NCI-H1694 (cell line): ENCODE results near the gene DNAJB12.
"Not testable (repeated sequence)": the region's sequence is repeated elsewhere in the genome, so short reads cannot be mapped to it uniquely, and the experiment has no call there.

ENCODE experiments used
- DNase-seq: peaks from one replicate; lab custom pipeline; 2025; lab: John Stamatoyannopoulos, UW

The DNAJB12 gene

DNA sequence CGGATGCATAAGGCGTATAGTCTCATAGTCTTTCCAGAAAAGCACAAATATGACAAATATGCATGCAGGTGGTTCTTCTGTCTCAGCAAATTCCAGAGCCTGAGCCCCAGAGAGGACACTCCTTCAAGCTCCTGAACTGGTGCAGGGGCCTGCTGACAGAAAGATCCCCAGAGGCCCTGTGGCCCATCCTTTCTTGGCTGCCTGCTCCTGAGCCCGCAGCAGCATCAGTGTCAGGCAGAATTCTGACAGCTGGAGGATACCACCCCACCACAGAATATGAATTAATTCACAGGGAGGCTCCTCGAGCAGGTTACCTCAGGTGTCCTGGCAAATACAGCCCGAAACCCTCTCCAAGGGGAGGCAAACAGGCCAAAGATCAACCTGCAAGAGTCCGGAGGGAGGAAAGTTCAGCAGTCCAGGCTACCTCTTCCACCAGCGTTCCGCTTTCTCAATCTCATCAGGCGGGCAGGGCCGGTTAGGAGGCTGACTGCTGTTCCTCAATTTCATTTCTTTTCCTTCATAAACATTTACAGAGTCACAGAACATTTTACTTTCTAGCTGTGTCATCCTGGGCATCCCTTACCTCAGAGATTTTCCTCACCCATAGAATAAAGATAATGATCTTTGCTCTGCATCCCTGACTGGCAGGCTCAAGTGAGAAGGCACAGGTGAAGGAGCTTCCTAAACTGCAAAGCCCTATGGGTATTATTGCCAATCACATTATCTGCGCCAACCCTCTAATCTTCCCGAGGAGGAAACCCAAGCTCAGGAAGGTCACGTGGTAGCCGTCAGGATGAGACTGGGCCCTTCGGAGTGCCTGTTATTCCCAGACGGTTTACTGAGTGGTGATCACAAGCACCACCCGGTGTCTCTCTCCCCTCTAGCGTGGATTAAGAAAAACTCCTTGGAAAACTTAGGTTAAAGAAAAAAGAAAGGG, 1.4 kb downstream of the DNAJB12 start:
- no peak for DNase-seq

DNA sequence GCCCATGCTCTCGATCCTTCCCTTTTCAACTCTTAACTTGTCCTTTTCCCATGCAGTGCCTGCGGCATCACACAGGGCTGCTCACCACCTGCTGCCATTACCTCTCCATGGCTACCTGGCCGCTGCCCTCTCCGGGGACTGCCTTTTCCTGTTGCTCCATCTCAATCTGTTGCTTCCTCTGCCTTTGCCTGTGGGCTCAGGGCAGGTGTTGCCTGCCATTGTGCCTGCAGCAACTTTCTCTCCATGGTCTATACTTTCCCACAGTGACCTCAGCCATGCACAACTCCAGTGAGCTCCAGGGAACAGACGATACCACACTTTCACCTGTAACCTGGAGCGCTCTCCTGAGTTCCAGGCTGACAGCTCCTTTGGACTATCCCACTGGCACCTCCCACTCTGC, 3.2 kb downstream of the DNAJB12 start:
- no peak for DNase-seq

DNA sequence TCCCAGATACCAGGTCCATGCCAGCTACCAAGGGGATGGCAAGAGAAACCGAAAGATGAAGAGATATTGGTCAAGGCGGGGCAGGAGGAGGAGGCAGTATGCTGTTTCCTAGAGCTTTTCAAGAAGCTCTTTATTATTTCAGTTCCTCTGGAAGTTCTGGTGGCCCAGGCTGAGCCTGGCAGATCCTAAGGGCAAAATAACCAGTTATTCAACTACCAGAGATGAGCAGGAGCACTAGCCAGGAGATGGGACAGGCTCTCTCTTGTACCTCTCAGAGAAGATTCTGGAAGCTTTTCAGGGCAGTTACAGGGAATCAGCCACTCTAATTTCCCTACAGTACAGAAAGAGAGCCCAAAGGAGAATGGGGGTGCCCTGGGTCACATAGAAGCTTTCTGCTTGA, 5.3 kb downstream of the DNAJB12 start:
- no peak for DNase-seq

- DNase-seq: no peak
These were observed 6.4 kb downstream of the DNAJB12 start for GRCh38 chr10:72348282-72348681.

GRCh38 chr10:72346117-72346516, 8.6 kb downstream of the DNAJB12 start:
- DNase-seq: not testable (repeated sequence)

DNA sequence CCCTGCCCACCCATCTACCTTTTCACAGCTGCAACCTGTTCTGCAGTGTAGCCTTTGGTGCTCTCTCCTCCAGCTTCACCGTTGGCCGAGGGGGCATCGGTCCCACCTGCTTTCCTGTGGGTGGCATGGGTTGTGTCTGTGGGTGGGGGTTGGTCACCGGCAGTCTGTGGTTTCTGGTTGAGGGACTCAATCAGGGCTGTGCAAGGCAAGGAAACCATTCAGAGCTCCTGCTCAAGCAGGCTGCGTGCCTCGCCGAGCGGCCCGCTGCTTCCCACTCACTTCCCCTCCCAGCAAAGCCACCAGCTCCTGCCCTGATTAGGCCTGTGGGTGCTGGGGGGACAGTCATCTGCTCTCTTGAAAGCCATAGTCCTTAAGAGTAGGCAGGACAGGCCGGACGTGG, 9.8 kb downstream of the DNAJB12 start:
- no peak for DNase-seq

DNA sequence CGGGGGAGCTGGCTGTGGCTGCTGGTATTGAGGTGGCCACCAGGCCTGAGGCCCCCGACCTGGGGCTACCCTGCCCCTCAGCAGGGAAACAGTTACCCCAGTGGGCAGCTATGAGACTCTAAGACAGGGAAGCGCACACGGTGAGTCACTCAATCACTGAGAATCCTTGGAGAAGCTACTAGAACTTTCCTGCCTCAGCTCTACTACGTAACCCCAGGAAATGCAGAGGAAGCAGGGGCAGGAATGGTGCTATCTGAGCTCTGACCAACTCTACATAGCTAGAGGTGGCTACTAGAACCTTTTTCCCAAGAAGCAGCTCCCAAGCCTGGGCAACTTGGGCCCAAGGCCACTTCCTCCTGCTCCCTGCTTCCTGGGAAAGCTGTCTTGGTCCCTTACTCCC, 11.8 kb downstream of the DNAJB12 start:
- no peak for DNase-seq

DNA sequence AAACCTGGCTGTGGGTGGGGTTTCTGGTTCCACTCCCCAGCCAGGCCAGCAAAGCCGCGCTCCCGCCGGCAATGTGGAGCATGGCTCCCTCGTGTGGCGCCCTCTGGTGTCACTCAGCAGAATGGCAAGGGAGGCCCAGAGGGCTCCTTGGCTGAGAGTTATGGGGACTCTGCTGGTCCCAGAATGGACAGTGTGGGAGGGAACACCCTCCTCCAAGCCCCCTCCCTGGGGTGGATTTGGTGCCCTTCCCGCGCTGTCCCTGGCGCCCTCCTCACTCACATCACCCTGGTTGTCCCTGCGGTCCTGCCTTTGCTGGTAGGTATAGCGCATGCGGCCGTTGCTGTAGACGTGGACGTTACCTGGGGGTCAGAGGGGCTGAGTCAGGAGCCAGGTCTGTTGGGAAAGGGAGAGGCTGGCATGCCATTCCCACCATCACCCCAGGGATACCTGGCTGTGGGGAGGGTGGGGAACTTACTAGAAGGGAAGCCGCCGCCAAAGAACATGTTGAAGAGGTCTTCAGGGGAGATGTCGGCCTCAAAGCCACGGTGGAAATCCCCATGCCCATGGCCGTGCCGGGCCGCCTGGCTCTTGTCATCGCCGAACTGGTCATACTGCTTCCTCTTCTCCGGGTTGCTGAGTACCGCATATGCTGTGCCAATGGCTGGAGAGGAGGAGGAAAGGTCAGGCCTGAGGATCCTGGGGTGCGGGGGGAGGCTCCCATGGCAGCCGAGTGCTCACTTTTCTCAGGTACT, 14.0 kb downstream of the DNAJB12 start:
- DNase-seq: peak; percentile 31

DNA sequence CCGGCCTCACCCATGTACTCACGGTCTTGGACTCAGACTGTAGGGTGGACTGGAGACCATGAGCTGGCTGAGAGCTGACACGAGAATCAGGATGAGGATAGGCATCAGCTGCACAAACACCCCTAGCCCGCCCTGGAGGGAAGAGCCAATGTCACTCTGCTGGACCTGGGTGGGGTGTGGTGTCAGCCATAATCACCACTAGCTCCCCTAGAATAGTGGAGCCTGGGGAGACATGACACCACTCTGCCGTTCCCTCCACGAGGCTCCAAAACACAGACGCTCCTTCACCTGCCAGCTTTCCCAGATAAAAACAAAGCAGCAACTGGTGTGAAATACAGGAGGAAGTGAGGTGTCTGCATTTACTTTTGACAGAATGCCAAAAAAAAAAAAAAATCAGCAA, 16.5 kb downstream of the DNAJB12 start:
- DNase-seq: no peak

DNA sequence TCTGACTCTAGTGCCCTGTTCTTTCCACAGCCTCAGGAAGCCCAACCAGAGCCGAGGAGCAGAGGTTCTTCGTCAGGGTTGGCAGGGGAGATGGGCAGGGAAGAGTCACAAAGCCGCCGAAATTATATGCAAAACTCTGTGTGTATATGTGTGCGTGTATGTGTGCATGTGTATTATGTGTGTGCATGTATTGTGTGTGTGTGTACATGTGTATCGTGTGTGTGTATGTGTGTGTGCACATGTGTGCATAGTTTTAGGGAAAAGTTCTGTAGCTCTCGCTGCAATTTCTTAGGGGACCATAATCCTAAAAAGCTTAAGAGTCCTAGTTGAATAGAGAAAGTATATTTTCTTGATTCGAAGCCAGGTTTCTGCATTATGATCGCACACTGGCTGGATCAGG, 17.0 kb downstream of the DNAJB12 start:
- no peak for DNase-seq

DNA sequence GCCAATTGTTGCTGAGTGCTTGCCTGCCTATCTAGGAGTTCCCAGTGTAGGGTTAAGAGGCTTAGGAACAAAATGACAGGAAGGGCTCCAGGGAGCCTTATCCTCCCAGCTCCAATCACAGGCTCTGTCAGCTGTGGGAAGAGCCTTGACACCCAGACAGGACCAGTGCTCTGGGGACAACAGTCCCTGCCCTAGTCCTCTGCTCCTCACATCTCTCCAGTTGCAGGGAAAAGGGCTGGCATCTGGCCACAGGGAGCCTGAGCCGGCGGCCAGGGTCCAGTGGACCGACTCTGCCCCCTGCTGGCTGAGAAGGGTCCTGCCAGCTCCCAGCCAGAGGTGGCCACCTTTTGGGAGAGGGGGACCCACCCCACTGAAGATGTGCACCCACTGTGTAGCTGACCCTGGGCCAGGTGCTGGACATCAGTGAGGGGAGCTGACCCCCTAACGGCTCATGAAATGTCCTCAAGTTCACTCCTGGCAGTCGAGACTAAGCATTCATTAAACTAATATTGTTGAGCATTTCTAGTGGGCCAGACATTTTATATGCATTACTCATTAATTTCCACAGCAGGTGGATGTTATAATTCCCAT, 17.6 kb downstream of the DNAJB12 start:
- peak; percentile 40 for DNase-seq

- DNase-seq: no peak
These were observed 18.3 kb downstream of the DNAJB12 start for GRCh38 chr10:72336259-72337038.

DNA sequence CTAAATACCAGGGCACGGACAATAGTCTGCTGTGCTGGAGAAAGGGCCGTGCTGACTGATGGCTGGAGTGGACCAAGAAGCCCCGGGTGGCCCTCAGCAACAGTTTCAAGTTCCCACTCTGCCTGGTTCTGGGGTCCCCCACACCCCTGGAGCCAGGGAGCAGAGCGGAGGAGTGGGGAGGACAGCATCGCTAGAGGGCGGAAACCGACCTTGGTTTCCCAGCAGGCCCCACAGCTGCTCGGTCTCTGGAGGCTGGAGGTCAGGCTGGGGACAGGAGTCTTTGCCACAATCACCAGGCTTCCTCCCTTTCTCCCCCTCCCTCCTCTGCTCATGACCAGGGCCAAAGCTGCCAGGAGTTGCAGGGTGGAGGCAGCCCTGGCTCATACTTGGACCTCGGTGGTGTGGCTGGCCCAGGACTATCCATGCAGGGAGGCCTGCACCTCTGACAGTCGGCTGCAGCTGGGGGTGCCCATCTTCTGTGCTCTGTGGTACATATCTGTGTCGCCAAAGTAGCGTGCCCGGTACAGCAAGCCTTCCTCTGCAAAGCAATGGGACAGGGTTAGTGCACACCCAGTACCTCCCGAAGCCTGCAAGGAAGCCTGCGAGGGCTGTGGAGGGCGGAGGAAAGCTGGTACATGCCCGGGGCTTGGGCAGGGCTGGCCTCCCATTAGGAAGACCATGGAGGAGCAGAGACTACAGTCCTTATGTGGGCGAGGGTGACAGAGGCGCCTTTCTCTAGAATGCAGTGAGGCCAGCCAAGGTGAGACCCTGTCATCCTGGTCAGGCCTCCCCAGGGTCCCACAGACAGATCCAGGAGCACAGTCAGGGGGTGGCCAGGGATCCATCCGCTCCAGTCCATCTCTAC, 19.1 kb downstream of the DNAJB12 start:
- no peak for DNase-seq

- no peak for DNase-seq
These were observed 19.8 kb downstream of the DNAJB12 start for GRCh38 chr10:72334825-72335393.

DNA sequence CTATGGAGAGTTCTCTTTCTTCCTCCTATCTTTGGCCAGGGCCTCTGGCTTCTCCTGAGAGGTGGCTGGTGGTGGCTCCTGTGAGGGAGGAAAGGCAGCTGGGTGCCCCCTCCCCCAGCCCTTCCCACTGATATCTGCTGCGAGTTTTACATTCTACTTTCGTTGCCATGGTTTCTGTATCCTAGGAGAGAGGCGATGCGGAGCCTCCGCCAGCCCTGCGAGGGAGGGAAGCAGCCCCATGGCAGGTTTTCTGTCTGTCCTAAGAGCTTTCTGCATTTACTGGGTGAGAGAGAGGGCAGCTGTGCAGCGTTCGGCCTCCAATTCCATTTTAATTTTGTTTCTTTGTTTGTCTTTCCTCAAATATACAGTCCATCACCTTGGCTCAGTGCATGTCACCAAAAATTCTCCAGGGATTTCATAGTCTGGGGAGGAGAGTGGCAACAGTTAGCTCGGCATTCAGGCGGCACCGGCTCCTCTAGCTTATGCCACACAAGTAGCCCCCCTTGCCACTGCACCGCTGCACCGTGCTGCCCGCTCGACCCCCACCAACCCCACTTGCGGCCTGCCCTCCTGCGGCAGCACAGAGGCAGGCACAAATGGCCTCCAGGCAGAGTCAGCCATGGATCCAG, 20.4 kb downstream of the DNAJB12 start:
- peak; percentile 58 for DNase-seq

- no peak for DNase-seq
These were observed 21.4 kb downstream of the DNAJB12 start for GRCh38 chr10:72333112-72334015.

DNA sequence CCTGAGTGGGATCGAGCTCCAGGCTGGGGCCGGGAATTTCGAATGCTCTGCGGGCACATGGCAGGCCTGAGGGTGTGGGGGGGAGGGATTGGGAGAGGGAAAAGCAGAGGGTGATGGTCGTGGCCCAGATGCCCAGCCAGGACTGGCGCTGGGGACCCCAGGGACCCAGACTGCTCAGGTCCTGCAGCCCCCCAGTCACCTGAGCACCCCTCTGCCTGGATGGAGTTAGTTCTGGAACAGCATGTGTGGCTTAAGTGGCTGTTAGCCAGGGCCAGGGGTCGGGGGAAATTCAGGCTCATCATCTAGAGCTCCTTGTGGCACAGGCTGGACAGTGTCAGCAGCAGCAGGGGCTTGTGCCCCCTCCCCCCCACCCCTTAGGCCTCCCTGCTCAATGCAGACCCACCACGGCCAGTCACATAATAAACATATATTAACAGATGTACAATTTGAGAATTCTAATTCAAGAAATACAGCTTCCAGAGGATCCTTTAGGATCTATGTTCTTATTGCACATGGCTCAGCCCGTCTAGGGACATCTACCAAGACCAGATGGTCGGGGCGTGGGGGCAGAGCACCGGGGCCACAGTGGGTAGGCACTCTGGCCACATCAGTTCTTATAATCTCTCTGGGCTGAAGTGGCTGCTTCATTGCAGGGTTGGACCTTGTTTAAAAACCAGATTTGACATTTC, 22.2 kb downstream of the DNAJB12 start:
- no peak for DNase-seq
